Measurements from ENCODE around the gene TMEM178A.

- TF ChIP-seq RAD21 (conservative IDR thresholded peaks at IDR 0.05) (no peak), CTCF (IDR thresholded peaks at IDR 0.05; ENCODE audit: poor library complexity, severe bottlenecking) (no peak)
Observed at GRCh38 chr2:39664232-39664887, 1.4 kb upstream of the TMEM178A start.
